Measurements from ENCODE around the gene ZDHHC14.
"Not testable (repeated sequence)": the region's sequence is repeated elsewhere in the genome, so short reads cannot be mapped to it uniquely, and the experiment has no call there.

ZDHHC14 gene

GRCh38 chr6:157449610-157450009 is 68.6 kb downstream of the ZDHHC14 start:
- DNase-seq, result no peak

DNA sequence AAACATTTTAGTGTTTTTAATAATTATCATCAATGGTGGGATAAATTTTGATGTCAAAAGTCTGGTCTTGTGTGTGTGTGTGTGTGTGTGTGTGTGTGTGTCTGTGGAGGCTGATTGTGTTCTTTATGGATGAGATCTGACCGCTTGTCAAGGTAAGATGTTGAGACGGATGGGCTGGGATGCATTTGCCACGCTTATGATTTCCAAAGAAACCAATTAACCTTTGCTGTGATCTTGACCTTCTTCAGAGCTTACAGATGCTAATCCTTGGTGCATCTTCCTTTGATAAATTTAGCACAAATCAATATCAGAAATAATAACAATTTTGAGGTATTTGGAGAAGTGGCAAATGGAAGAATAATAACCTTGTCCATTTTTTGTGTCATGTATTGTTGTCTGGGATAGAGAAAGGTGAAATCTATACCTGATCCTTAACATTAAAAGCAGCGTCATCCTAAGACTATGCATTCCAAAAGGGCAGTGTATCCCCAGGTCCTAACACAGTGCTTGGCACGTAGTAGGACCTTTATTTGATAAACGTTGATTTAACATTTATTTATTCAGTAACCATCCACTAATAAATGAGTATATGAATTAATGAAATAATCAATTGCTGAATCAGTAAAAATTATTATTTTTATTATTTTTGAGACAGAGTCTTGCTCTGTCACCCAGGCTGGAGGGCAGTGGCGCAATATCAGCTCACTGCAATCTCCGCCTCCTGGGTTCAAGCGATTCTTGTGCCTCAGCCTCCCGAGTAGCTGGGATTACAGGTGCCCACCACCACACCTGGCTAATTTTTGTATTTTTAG is 70.1 kb downstream of the ZDHHC14 start:
- DNase-seq, result no peak

GRCh38 chr6:157452096-157452495 is 71.1 kb downstream of the ZDHHC14 start:
- DNase-seq, result no peak

GRCh38 chr6:157453131-157453530 is 72.1 kb downstream of the ZDHHC14 start:
- no peak for DNase-seq

GRCh38 chr6:157453978-157454377 is 73.0 kb downstream of the ZDHHC14 start:
- no peak for DNase-seq

GRCh38 chr6:157454762-157455714 is 74.0 kb downstream of the ZDHHC14 start:
- no peak for DNase-seq

- DNase-seq, result no peak
Observed at GRCh38 chr6:157455731-157456523, 74.9 kb downstream of the ZDHHC14 start.

DNA sequence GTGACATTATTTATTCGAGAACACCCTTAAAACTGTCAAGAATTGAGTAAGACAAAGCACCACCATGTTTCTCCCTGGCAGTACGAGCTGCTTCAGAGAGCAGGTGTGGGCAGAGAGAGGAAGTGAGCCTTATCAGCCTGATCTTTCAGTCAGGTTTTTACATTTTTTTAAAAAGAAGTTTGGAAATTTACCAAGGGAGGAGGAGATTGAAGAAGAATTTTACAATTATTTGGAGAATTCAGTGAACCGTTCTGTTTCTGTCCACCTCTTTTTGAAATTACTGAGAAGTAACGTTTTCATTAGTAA is 75.5 kb downstream of the ZDHHC14 start:
- no peak for DNase-seq

DNA sequence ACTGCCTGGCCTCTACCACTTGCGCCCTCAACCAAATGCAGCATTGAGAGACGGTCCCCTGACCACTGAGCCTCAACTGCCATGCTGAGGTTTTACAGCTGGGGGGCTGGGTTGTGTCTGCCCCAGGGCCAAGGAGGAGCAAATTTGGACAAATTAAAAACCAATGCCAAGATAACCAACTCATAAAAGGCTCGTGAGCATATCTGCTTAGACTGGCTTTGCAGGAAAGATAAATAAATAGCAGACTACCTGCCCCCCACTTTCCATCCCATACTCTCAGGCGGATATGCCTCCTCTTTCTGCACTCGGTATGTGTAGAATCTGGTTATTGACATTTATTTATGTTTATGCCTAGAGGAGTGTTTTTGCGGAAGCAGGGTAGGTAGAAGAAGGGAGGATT is 76.8 kb downstream of the ZDHHC14 start:
- no peak for DNase-seq

- no peak for DNase-seq
Observed at GRCh38 chr6:157459327-157459726, 78.3 kb downstream of the ZDHHC14 start.

- DNase-seq, result no peak
Observed at GRCh38 chr6:157460182-157460999, 79.4 kb downstream of the ZDHHC14 start.

DNA sequence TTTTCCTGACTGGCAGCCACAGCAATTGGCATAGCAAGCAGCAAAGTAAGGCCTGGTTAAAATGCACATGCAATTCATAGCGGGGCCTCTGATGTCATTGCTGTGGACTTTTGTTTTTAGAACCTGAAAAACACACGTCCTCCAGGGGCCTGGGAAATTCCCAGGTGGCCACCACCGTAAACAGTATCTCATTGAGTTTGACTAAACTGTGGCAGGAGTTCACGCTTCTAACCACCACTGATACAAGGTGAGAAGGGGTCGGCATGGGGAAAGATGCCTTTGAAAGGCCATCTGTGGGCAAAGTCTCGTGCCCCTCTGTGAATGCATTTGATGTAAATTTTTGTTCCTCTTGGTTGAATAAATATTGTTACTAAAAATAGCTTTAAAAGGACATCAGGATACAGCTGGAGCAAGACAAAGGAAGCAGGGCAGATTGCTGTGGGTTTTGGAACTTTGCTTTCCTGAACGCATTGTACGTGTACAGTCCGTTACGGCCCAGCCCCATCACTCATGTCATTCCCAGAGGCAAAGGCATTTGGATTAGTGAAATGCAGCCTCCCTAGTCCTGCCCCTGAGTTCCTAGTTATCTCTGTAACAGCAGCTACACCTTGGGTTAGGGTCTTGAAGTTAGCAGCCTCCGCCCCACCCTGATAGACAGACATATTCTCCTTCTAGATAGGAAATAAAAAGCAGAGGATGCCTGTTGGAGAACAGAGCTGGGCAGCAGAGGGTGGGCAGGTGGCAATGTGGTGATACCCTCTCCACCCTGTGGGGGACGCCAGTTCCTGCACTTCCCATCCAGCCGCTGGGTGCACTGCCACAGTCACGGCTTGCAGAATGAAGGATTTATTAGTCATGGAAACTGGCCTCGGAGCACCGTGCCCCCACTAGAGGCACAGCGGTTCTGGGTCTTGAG is 80.3 kb downstream of the ZDHHC14 start:
- DNase-seq, result no peak

DNA sequence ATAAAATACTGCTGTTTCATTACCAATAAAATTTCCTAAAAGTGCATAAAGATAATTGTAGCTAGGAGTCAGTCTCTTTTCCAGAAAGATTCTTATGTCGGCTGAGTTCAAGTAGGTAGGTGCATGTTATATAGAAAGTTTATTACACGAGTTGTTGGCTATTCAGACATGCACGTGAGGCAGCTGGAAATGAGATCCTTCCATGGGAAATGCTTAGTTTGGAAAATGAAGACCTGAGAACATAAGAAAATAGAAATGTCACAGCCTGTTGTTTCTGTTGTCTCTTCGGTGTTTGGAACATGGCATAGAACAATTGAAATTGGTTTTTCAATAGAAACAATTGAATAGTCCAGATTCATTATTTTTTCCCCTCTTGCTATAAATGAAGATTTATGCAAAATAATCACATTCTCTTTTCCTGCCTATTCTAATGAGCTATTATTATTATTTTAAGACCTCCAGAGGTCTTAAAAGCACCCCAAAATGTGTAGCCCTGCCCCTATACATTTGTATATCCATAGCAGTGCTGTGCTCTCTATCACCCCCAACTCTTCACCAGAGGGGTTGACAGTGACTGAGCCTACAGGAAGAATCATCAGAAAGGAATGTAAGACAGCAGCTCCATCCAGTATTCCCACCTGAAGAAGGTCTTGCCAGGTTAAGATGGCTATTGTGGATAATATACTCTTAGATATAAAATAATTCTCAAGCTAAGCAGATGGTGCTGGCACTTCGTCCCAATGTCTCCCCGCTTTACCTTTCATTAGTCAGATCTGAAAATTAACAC is 82.2 kb downstream of the ZDHHC14 start:
- DNase-seq, result no peak

DNA sequence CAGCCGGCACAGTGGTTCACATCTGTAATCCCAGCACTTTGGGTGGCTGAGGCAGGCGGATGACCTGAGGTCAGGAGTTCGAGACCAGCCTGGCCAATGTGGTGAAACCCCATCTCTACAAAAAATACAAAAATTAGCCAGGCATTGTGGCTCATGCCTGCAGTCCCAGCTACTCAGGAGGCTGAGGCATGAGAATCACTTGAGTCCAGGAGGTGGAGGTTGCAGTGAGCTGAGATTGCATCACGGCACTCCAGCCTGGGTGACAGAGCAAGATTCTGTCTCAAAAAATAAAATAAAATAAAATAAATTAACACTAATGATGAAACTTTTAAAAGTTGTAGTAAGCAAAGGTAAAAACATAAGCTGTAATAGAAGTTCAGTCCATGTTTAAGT is 82.7 kb downstream of the ZDHHC14 start:
- DNase-seq, result not testable (repeated sequence)

- DNase-seq, result no peak
Observed at GRCh38 chr6:157464653-157465535, 83.9 kb downstream of the ZDHHC14 start.

DNA sequence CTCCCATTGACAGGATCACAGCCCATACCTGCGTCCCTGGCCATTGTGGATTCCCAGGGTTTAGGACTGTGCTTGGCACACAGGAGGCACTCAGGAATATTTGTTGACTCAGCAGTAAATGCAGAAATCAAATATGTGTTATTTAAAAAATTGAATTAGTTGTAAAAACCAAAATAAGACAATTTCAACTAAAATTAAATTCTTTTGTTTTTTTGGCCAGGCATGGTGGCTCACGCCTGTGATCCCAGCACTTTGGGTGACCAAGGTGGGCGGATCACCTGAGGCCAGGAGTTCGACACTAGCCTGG is 85.3 kb downstream of the ZDHHC14 start:
- DNase-seq, result no peak

DNA sequence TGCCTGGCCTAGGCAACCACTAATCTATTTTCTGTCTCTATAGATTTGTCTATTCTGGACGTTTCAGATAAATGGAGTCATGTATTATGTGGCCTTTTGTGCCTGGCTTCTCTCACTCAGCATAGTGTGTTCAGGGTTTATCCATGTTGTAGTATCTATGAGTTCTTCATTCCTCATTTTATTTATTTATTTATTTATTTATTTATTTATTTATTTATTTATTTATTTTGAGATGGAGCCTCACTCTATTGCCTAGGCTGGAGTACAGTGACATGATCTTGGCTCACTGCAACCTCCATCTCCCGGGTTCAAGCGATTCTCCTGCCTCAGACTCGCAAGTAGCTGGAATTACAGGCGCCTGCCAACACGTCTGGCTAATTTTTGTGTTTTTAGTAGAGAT is 86.3 kb downstream of the ZDHHC14 start:
- not testable (repeated sequence) for DNase-seq

GRCh38 chr6:157468054-157468453 is 87.1 kb downstream of the ZDHHC14 start:
- DNase-seq, result no peak

DNA sequence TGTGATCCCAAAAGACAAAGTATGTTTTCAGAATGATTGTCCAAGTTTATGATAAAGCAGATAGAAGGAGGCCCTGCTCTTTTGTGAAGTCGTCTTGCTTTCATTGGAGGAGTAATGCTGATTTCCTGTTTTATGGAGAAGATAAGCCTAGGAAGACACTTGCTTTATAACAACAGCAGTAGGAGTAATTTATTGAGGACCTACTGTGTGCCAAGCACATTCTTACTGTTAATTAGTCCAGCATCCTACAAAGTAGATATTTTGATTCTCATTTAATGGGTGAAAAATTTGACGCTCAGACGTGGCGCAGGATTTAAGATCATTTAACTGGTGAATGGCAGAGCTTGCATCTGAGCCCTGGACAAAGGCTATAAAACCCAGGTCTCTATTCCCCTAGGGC is 87.6 kb downstream of the ZDHHC14 start:
- no peak for DNase-seq
